Measurements from ENCODE around the gene ATP8A2.
"Not testable (repeated sequence)": the region's sequence is repeated elsewhere in the genome, so short reads cannot be mapped to it uniquely, and the experiment has no call there.

The ATP8A2 gene

GRCh38 chr13:25802579-25802978 is 430.8 kb downstream of the ATP8A2 start:
- DNase-seq (ENCODE audit: low read depth in 2 of 2), result no peak

GRCh38 chr13:25803641-25804040 is 431.9 kb downstream of the ATP8A2 start:
- no peak for DNase-seq (ENCODE audit: low read depth in 2 of 2)

GRCh38 chr13:25806264-25806974 is 434.6 kb downstream of the ATP8A2 start:
- peak in 1 of 2 donors; percentile 1 for DNase-seq (ENCODE audit: low read depth in 2 of 2)

- DNase-seq (ENCODE audit: low read depth in 2 of 2), result no peak
Measured at GRCh38 chr13:25807562-25807961, 435.8 kb downstream of the ATP8A2 start.

GRCh38 chr13:25811506-25811905 is 439.7 kb downstream of the ATP8A2 start:
- DNase-seq (ENCODE audit: low read depth in 2 of 2), result no peak

- no peak for DNase-seq (ENCODE audit: low read depth in 2 of 2)
Measured at GRCh38 chr13:25816239-25816638, 444.5 kb downstream of the ATP8A2 start.

- no peak for DNase-seq (ENCODE audit: low read depth in 2 of 2)
Measured at GRCh38 chr13:25819856-25820530, 448.2 kb downstream of the ATP8A2 start.

- no peak for DNase-seq (ENCODE audit: low read depth in 2 of 2)
Measured at GRCh38 chr13:25821776-25822175, 450.0 kb downstream of the ATP8A2 start.

- DNase-seq (ENCODE audit: low read depth in 2 of 2), result not testable (repeated sequence)
Measured at GRCh38 chr13:25827221-25827620, 455.4 kb downstream of the ATP8A2 start.

GRCh38 chr13:25827831-25828465 is 456.2 kb downstream of the ATP8A2 start:
- DNase-seq (ENCODE audit: low read depth in 2 of 2), result no peak

GRCh38 chr13:25833761-25834160 is 462.0 kb downstream of the ATP8A2 start:
- DNase-seq (ENCODE audit: low read depth in 2 of 2), result no peak

GRCh38 chr13:25836574-25837336 is 465.0 kb downstream of the ATP8A2 start:
- no peak for DNase-seq (ENCODE audit: low read depth in 2 of 2)

- DNase-seq (ENCODE audit: low read depth in 2 of 2), result no peak
Measured at GRCh38 chr13:25839371-25839770, 467.6 kb downstream of the ATP8A2 start.

- no peak for DNase-seq (ENCODE audit: low read depth in 2 of 2)
Measured at GRCh38 chr13:25840261-25840660, 468.5 kb downstream of the ATP8A2 start.

GRCh38 chr13:25840931-25841330 is 469.2 kb downstream of the ATP8A2 start:
- DNase-seq (ENCODE audit: low read depth in 2 of 2), result no peak

GRCh38 chr13:25843692-25844091 is 471.9 kb downstream of the ATP8A2 start:
- DNase-seq (ENCODE audit: low read depth in 2 of 2), result no peak

GRCh38 chr13:25844559-25845434 is 473.0 kb downstream of the ATP8A2 start:
- no peak for DNase-seq (ENCODE audit: low read depth in 2 of 2)

- DNase-seq (ENCODE audit: low read depth in 2 of 2), result no peak
Measured at GRCh38 chr13:25846222-25846984, 474.6 kb downstream of the ATP8A2 start.

- DNase-seq (ENCODE audit: low read depth in 2 of 2), result no peak
Measured at GRCh38 chr13:25847145-25847544, 475.4 kb downstream of the ATP8A2 start.

Measured in activated CD4-positive, alpha-beta T cell treated with anti-CD3 and anti-CD28 coated beads for 24 hours (primary cell).